ENCODE data around the gene SCAMP4. TPM values are rescaled to one million over a fixed set of nuclear protein-coding genes. Genes with fewer than 3 reads are reported as not detected.
A peak's percentile ranks its signal among the peaks of the same experiment; 100 is the strongest.

SCAMP4 gene
- total RNA-seq, 1 donor from 2014 or later, result 71.2 TPM

DNA sequence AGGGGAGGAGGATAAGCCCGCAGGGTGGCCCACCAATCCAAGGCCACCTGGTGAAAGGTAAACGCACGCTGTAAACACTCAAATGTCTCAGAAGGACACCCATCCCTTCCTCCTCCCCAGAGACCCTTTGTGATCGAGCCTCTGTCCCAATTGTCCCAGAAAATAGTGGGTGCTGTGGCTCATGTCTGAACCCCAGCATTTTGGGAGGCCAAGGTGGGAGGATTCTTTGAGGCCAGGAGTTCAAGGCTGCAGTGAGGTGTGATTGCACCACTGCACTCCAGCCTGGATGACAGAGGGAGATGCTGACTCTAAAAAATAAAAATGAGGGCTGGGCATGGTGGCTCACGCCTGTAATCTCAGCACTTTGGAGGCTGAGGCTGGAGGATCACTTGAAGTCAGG is 16.8 kb upstream of the SCAMP4 start:
- Mint-ChIP-seq H3K4me3 (no peak overlapping the region), H3K36me3 (ENCODE audit: low read depth) (no peaks in the 10 kb centered on the region), H3K9me3 (no peaks in the 10 kb centered on the region), H3K27me3 (ENCODE audit: low read depth) (no peaks in the 10 kb centered on the region), H3K27ac (ENCODE audit: unreplicated experiment) (no peak overlapping the region), H3K4me1 (peaks cover 19% of the 10 kb centered on the region)
- no peak for DNase-seq (ENCODE audit: low read depth, low spot score)
- TF ChIP-seq, protein P1, sequence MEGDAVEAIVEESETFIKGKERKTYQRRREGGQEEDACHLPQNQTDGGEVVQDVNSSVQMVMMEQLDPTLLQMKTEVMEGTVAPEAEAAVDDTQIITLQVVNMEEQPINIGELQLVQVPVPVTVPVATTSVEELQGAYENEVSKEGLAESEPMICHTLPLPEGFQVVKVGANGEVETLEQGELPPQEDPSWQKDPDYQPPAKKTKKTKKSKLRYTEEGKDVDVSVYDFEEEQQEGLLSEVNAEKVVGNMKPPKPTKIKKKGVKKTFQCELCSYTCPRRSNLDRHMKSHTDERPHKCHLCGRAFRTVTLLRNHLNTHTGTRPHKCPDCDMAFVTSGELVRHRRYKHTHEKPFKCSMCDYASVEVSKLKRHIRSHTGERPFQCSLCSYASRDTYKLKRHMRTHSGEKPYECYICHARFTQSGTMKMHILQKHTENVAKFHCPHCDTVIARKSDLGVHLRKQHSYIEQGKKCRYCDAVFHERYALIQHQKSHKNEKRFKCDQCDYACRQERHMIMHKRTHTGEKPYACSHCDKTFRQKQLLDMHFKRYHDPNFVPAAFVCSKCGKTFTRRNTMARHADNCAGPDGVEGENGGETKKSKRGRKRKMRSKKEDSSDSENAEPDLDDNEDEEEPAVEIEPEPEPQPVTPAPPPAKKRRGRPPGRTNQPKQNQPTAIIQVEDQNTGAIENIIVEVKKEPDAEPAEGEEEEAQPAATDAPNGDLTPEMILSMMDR (conservative IDR thresholded peaks at IDR 0.05), result no peak

DNA sequence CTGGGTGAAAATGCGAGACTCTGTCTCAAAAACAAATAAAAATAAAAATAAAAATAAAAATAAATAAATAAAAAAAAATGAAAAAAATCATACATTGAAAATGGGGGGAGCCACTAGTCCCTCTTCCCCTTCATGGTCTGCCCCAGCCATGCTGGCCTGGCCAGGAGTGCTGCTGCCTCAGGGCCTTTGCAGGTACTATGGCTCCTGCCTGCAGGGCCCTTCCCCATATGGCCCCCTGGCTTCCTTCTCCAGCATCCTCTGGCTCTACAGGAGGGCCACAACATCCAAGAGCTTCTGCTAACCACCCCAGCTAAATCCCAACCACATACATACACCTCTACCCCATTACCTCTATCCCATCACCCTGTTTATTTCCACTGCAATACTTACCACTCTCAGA is 15.3 kb upstream of the SCAMP4 start:
- TF ChIP-seq, protein P1 (conservative IDR thresholded peaks at IDR 0.05), result no peak
- Mint-ChIP-seq H3K27ac (ENCODE audit: unreplicated experiment) (no peak overlapping the region), H3K9me3 (no peaks in the 10 kb centered on the region), H3K4me1 (peaks cover 5% of the 10 kb centered on the region), H3K36me3 (ENCODE audit: low read depth) (no peaks in the 10 kb centered on the region), H3K27me3 (ENCODE audit: low read depth) (no peaks in the 10 kb centered on the region), H3K4me3 (peak overlapping the region; percentile 61)
- DNase-seq (ENCODE audit: low read depth, low spot score), result no peak

DNA sequence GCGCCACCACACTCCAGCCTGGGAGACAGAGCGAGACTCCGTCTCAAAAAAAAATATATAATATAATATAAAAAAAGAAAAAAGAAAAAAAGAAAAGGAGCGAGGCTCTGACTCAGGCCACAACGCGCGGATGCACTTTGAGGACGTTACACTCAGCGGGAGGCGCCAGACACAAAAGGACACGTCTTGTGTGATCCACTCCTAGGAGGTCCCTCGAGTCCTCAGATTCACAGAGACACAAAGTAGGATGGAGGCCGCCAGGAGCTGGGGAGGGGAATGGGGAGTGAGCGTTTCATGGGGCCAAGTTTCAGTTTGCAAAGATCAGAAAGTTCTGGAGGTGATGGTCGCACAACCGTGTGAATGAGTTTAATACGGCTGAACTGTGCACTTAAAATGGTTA is 11.4 kb upstream of the SCAMP4 start:
- TF ChIP-seq, protein P1 (conservative IDR thresholded peaks at IDR 0.05), result no peak
- Mint-ChIP-seq H3K9me3 (peaks cover 4% of the 10 kb centered on the region), H3K4me3 (no peak overlapping the region), H3K4me1 (peaks cover 10% of the 10 kb centered on the region), H3K36me3 (ENCODE audit: low read depth) (no peaks in the 10 kb centered on the region), H3K27me3 (ENCODE audit: low read depth) (no peaks in the 10 kb centered on the region), H3K27ac (ENCODE audit: unreplicated experiment) (no peak overlapping the region)
- DNase-seq (ENCODE audit: low read depth, low spot score), result no peak

DNA sequence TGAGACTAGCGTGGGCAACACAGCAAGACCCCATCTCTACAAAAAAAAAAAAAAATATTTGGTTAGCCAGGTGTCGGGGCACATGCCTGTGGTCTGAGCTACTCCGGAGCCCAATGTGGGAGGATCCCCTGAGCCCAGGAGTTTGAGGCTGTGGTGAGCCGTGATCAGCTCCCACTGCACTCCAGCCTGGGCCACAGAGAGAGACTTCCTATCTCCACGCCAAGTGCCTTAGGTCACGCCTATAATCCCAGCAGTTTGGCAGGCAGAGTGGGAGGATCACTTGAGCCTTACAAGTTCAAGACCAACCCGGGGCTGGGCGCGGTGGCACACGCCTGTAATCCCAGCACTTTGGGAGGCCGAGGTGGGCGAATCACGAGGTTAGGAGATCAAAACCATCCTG is 8.7 kb upstream of the SCAMP4 start:
- Mint-ChIP-seq H3K4me3 (peak overlapping the region; percentile 15), H3K4me1 (peaks cover 10% of the 10 kb centered on the region), H3K9me3 (peaks cover 4% of the 10 kb centered on the region), H3K27me3 (ENCODE audit: low read depth) (no peaks in the 10 kb centered on the region), H3K27ac (ENCODE audit: unreplicated experiment) (no peak overlapping the region), H3K36me3 (ENCODE audit: low read depth) (no peaks in the 10 kb centered on the region)
- TF ChIP-seq, protein P1 (conservative IDR thresholded peaks at IDR 0.05), result no peak
- no peak for DNase-seq (ENCODE audit: low read depth, low spot score)

DNA sequence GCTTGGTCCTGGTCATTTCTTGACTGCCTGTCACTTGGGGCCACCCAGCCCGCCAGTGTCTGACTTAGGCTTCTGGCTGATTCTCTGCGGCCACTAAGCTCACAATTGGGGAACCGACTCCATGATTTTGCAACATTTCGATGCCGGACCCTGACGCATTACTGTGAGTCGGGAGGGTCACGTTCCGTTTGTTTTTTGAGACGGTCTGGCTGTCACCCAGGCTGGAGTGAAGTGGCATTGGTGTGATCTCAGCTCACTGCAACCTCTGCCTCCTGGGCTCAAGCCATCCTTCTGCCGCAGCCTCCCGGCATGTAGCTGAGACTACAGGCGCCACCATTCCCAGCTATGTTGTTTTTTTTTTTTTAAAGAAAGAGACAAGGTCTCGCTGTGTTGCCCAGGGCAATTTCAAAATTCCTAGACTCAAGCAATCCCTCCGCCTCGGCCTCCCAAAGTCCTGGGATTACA is 3.2 kb upstream of the SCAMP4 start:
- Mint-ChIP-seq H3K4me1 (peaks cover 23% of the 10 kb centered on the region), H3K27me3 (ENCODE audit: low read depth) (no peaks in the 10 kb centered on the region), H3K4me3 (no peak overlapping the region), H3K27ac (ENCODE audit: unreplicated experiment) (no peak overlapping the region), H3K36me3 (ENCODE audit: low read depth) (no peaks in the 10 kb centered on the region), H3K9me3 (peaks cover 4% of the 10 kb centered on the region)
- no peak for DNase-seq (ENCODE audit: low read depth, low spot score)
- TF ChIP-seq, protein P1 (conservative IDR thresholded peaks at IDR 0.05), result no peak

DNA sequence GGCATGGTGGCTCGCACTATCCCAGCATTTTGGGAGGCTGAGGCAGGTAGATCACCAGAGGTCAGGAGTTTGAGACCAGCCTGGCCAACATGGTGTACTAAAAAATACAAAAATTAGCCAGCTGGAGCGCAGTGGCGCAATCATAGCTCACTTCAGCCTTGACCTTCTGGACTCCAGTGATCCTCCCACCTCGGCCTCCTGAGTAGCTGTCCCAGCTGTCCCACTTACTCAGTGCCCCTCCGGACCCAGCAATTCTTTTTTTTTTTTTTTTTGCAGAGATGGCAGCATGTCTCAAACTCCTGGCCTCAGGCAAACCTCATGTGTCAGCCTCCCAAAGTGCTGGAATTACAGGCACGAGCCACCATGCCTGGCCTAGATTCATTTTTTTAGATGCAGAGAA is 2.3 kb upstream of the SCAMP4 start:
- TF ChIP-seq, protein P1 (conservative IDR thresholded peaks at IDR 0.05), result no peak
- no peak for DNase-seq (ENCODE audit: low read depth, low spot score)
- Mint-ChIP-seq H3K9me3 (no peaks in the 10 kb centered on the region), H3K4me1 (peaks cover 16% of the 10 kb centered on the region), H3K27ac (ENCODE audit: unreplicated experiment) (no peak overlapping the region), H3K27me3 (ENCODE audit: low read depth) (no peaks in the 10 kb centered on the region), H3K4me3 (no peak overlapping the region), H3K36me3 (ENCODE audit: low read depth) (no peaks in the 10 kb centered on the region)

Measured in neural crest cell (in vitro differentiated cells).